Measurements from ENCODE around the gene GNG13. TPM values are rescaled to one million over a fixed set of nuclear protein-coding genes. Genes with fewer than 3 reads are reported as not detected.

GNG13 gene, protein sequence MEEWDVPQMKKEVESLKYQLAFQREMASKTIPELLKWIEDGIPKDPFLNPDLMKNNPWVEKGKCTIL
- total RNA-seq: 1 to 10 TPM in 1 of 3 donors, under 1 TPM in 1, not detected in 1; 0.31 to 1.0 TPM
- long read RNA-seq, donor 1: 0 reads
- long read RNA-seq, donor 2: 0 reads

DNA sequence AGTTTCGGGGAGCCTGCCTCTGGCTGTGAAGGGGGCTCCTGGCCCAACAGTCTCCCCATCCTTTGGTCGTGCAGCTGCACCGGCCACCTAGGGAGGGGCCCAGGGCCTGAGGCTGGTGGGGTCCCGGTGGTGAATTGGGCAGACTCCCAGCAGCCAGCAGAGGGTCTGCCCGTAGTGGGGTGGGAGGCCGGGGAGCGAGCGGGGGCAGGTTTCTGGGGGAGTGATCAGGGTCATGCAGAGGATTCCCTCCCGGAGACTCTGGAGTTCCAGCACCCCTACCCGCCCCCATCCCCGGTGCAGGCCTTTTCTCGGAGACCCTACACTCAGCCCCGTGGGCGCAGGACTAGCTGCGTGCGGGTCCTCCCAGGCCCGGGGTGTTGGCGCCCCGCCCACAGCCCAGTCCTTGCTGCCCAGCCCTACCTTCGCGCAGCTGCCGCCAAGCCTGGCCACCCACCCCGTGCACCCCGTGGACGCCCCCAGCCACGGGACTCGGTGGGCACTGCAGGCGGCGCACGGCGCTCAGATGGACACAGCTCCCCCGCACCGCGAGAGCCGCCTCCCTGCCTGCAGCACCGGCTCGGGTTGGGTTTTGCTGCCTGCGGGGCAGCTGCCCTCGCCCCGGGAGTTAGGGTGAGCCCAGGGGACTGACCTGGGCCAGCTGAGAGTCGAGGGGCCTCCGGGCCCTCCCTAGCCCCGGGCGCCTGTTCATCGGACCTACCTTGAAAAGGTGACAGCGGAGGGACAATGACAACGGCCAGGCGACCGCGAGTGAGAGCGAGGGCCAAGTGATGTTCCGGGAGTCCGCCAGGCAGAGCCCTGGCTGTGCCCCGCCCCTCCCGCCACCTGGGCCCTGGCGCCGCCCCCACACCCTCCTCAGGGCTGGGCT is at the start of gene GNG13:
Gene GNG13 (minus strand): TSS at position 787 of the 886 bp plus-strand sequence. CDS start 1,657 bp downstream, outside the sequence.
- H3K4me1 ChIP-seq (ENCODE audit: low read depth): no peaks in the 10 kb centered on the region
- no peak within 1 kb of the TSS for H3K4me3 ChIP-seq
- no peaks in the 10 kb centered on the region for H3K36me3 ChIP-seq (ENCODE audit: low read depth)
- intact Hi-C loops (cut with DNase I, micrococcal nuclease): no loop called here
- no peak for TF ChIP-seq CTCF (IDR thresholded peaks at IDR 0.05)
- peak; percentile 17 for ATAC-seq
- no peaks in the 10 kb centered on the region for H3K9me3 ChIP-seq
- DNase-seq: no peak

DNA sequence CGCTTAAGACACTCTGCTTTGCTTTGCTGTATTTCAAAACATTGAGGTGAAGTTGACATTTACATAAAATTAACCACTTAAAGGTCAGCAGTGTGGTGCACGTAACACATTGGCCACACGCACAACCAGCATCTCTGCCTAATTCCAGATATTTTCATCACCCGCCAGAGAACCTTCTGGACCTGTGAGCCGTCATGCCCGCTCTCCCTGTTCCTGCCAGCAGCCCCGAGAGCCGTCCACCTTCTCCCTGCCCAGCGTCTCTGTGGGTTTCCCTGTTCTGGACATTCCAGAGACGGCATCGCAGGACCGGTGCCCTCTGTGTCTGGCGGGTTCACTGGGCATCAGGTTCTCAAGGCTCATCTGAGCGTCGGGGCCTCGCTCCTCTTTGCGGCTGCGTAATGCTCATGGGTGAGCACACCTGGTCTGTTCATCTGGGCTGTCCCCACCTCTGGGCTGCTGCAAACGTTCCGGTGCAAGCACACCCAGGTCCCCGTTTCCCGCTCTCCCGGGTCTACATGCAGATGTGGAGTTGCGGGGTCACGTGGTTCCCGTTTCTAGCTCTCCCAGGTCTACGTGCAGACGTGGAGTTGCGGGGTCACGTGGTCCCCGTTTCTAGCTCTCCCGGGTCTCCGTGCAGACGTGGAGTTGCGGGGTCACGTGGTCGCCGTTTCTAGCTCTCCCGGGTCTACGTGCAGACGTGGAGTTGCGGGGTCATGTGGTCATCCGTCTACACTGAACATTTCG is 48.1 kb upstream of the GNG13 start:
- intact Hi-C loops (cut with DNase I, micrococcal nuclease): no loop called here
- ATAC-seq (no peak), DNase-seq (peak in 1 of 3 donors; percentile 22)
- Histone ChIP-seq H3K36me3 (ENCODE audit: low read depth) (no peaks in the 10 kb centered on the region), H3K9me3 (peaks cover 5% of the 10 kb centered on the region), H3K4me3 (no peak overlapping the region), H3K4me1 (ENCODE audit: low read depth) (no peaks in the 10 kb centered on the region)
- no peak for TF ChIP-seq CTCF (IDR thresholded peaks at IDR 0.05)

DNA sequence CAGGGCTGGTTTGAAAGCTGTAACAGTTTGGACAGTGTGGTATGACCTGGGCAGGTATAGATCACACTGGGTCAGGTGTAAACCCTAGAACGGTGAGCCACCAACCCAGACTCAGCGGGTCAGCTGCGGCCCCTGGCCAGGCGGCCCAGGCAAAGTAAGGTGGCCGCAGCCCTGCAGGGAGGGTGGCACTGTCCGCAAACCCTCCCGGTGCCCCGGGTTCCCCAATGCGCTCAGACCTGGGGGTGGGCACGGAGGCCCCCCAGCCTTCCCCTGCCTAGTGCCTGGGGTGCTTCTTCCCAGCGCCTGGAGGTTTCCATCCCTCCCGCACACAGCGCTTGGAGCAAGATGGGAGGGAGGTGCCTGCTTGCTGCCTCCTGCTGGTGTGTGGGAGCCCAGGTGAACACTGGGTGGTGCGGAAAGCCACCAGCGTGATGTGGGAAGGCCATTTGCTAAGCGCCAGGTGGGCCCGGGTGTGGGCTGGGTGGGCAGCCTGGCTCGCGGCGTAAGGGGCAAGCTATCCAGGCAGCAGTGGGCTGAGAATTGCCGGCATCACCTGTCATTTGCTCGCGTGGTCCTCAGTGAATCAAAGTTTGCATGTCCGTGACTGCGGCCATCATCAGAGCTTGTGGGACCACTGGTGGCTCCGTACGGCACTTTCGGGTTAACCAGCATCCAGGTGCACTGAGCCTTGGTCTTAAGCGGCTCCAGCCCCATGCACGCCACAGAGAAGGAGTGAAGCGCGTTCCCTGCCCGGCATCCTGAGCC is 47.3 kb upstream of the GNG13 start:
- H3K9me3 ChIP-seq: peaks cover 5% of the 10 kb centered on the region
- no peaks in the 10 kb centered on the region for H3K36me3 ChIP-seq (ENCODE audit: low read depth)
- DNase-seq (peak in 1 of 3 donors; percentile 23), ATAC-seq (no peak)
- H3K4me1 ChIP-seq (ENCODE audit: low read depth): no peaks in the 10 kb centered on the region
- H3K4me3 ChIP-seq: no peak overlapping the region
- TF ChIP-seq CTCF (IDR thresholded peaks at IDR 0.05): no peak
- intact Hi-C loops (cut with DNase I, micrococcal nuclease): no loop called here

- no peaks in the 10 kb centered on the region for H3K4me1 ChIP-seq (ENCODE audit: low read depth)
- intact Hi-C loops (cut with DNase I, micrococcal nuclease): no loop called here
- H3K36me3 ChIP-seq (ENCODE audit: low read depth): no peaks in the 10 kb centered on the region
- H3K9me3 ChIP-seq: peaks cover 5% of the 10 kb centered on the region
- ATAC-seq (no peak), DNase-seq (peak in 1 of 3 donors; percentile 12)
- TF ChIP-seq CTCF (IDR thresholded peaks at IDR 0.05): no peak
- H3K4me3 ChIP-seq: no peak overlapping the region
Measured at GRCh38 chr16:847151-847550, 46.6 kb upstream of the GNG13 start.

- Histone ChIP-seq H3K36me3 (ENCODE audit: low read depth) (no peaks in the 10 kb centered on the region), H3K9me3 (peaks cover 5% of the 10 kb centered on the region), H3K4me3 (no peak overlapping the region), H3K4me1 (ENCODE audit: low read depth) (no peaks in the 10 kb centered on the region)
- no peak for TF ChIP-seq CTCF (IDR thresholded peaks at IDR 0.05)
- intact Hi-C loops (cut with DNase I, micrococcal nuclease): no loop called here
- DNase-seq (peak in 1 of 3 donors; percentile 44), ATAC-seq (no peak)
Measured at GRCh38 chr16:845351-845745, 44.8 kb upstream of the GNG13 start.

Data from mucosa of descending colon (tissue), 3 donors.